PC-9 (cell line): ENCODE data around the gene YIPF7. TPM values are rescaled to one million over a fixed set of nuclear protein-coding genes. Genes with fewer than 3 reads are reported as not detected.

Source experiments
- BruUV-seq: library from RNA; stranded (reverse); fragments of 400-500 nt; replicated peaks from 2 replicates; lab custom pipeline; 2021; lab: Mats Ljungman, UMichigan
- CTCF ChIA-PET: fragments of 300-600 bp; sonication (Branson Sonifier 250); formaldehyde crosslinking; loops from one replicate; lab custom pipeline; 2022; ENCODE audit warnings: antibody characterized with exemption; lab: Charles Lee
- POLR2A ChIA-PET: fragments of 300-600 bp; sonication (Branson Sonifier 250); formaldehyde crosslinking; loops from one replicate; lab custom pipeline; 2022; ENCODE audit warnings: antibody characterized with exemption; ENCODE audit not compliant: unreplicated experiment; lab: Charles Lee
- DNase-seq, 2 experiments: peaks; one replicate each; pipeline versions ENCODE4 v3.0.0 to v3.0.0-alpha.2; 2015 to 2022; ENCODE audit warnings: mixed read lengths in 1 of 2
- H2AFZ ChIP-seq: fragments of 200-600 bp; sonication (generic); 2 replicates; pipeline ENCODE4 v1.8.1; 2017; ENCODE audit warnings: antibody characterized with exemption
- H3F3A ChIP-seq: fragments of 200-600 bp; sonication (generic); 2 replicates; pipeline ENCODE4 v1.8.1; 2017; ENCODE audit warnings: antibody characterized with exemption, mild to moderate bottlenecking, low read depth; ENCODE audit not compliant: insufficient read depth
- H3K27ac ChIP-seq: fragments of 200-600 bp; sonication (generic); 2 replicates; pipeline ENCODE4 v1.6.1; 2016; ENCODE audit warnings: mixed run types
- H3K27me3 ChIP-seq: fragments of 200-600 bp; sonication (generic); 2 replicates; pipeline ENCODE4 v1.6.1; 2016; ENCODE audit warnings: low read depth, mixed run types; ENCODE audit not compliant: insufficient read depth
- H3K36me3 ChIP-seq: fragments of 200-600 bp; sonication (generic); 2 replicates; pipeline ENCODE4 v1.6.1; 2016; ENCODE audit warnings: low read depth, mixed run types
- H3K4me1 ChIP-seq: fragments of 200-600 bp; sonication (generic); replicated peaks from 2 replicates; pipeline ENCODE4 v1.6.1; 2016; ENCODE audit warnings: mixed run types; ENCODE audit not compliant: insufficient read depth
- H3K4me2 ChIP-seq: fragments of 200-600 bp; sonication (generic); 2 replicates; pipeline ENCODE4 v1.6.1; 2017; ENCODE audit warnings: mixed run types
- H3K4me3 ChIP-seq: fragments of 200-600 bp; sonication (generic); 2 replicates; pipeline ENCODE4 v1.6.1; 2016; ENCODE audit warnings: mixed run types
- H3K79me2 ChIP-seq: fragments of 200-600 bp; sonication (generic); 2 replicates; pipeline ENCODE4 v1.6.1; 2017; ENCODE audit warnings: low read depth, mixed run types
- H3K9me2 ChIP-seq: fragments of 200-600 bp; sonication (generic); 2 replicates; pipeline ENCODE4 v1.8.1; 2017; ENCODE audit warnings: mild to moderate bottlenecking; ENCODE audit not compliant: insufficient read depth
- H3K9me3 ChIP-seq: fragments of 200-600 bp; sonication (generic); 2 replicates; pipeline ENCODE4 v1.8.1; 2016; ENCODE audit warnings: low read depth; ENCODE audit not compliant: insufficient read depth
- H4K20me1 ChIP-seq: fragments of 200-600 bp; sonication (generic); 2 replicates; pipeline ENCODE4 v1.8.1; 2017; ENCODE audit not compliant: insufficient read depth
- EZH2 ChIP-seq: fragments of 200-600 bp; sonication (generic); IDR thresholded peaks from 2 replicates; pipeline ENCODE4 v1.8.0; 2017; ENCODE audit warnings: antibody characterized with exemption, low read depth
- intact Hi-C: fragments of 100-400 bp; cut with micrococcal nuclease; formaldehyde crosslinking; loops from one replicate; pipeline ENCODE4 v1.10.0; 2022; ENCODE audit not compliant: unreplicated experiment
- total RNA-seq: library from RNA; stranded (reverse); gene quantifications from 2 replicates; pipeline ENCODE4 v1.2.3, GENCODE V29; 2021
- TF ChIP-seq, protein P1 (sequence below): fragments of 200-600 bp; sonication (generic); conservative IDR thresholded peaks from 2 replicates; pipeline ENCODE4 v1.6.1; 2017; ENCODE audit warnings: mixed run types, antibody characterized with exemption, mild to moderate bottlenecking, moderate library complexity

Gene YIPF7
- total RNA-seq, 1 experiment from 2014 or later: not detected

GRCh38 chr4:44660396-44660795 lies 9.0 kb upstream of the YIPF7 start:
- CTCF ChIA-PET: no interaction called here
- H2AFZ ChIP-seq: no peak overlapping the region
- no peaks in the 10 kb centered on the region for H3K9me2 ChIP-seq
- no peaks in the 10 kb centered on the region for H3K4me1 ChIP-seq
- 0 out of 2 replicates have a peak, but pooled peaks cover 3% of the 10 kb centered on the region for H4K20me1 ChIP-seq
- no peaks in the 10 kb centered on the region for H3K9me3 ChIP-seq
- no peak overlapping the region for H3K27ac ChIP-seq
- intact Hi-C loops: loop anchor here (10.0 kb wide), 1 partner anchor 1614 kb away; no protein-coding TSS in a partner anchor
- DNase-seq: no peak
- TF ChIP-seq EZH2: no peak
- TF ChIP-seq, protein P1, sequence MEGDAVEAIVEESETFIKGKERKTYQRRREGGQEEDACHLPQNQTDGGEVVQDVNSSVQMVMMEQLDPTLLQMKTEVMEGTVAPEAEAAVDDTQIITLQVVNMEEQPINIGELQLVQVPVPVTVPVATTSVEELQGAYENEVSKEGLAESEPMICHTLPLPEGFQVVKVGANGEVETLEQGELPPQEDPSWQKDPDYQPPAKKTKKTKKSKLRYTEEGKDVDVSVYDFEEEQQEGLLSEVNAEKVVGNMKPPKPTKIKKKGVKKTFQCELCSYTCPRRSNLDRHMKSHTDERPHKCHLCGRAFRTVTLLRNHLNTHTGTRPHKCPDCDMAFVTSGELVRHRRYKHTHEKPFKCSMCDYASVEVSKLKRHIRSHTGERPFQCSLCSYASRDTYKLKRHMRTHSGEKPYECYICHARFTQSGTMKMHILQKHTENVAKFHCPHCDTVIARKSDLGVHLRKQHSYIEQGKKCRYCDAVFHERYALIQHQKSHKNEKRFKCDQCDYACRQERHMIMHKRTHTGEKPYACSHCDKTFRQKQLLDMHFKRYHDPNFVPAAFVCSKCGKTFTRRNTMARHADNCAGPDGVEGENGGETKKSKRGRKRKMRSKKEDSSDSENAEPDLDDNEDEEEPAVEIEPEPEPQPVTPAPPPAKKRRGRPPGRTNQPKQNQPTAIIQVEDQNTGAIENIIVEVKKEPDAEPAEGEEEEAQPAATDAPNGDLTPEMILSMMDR: no peak
- H3K27me3 ChIP-seq: no peaks in the 10 kb centered on the region
- no TSS peak for BruUV-seq
- POLR2A ChIA-PET: interaction anchor here (0.6 kb wide), 1 partner anchor 1522 kb away, joined by 4 read pairs; no protein-coding TSS in a partner anchor
- no peaks in the 10 kb centered on the region for H3K36me3 ChIP-seq
- no peaks in the 10 kb centered on the region for H3F3A ChIP-seq
- no peaks in the 10 kb centered on the region for H3K79me2 ChIP-seq
- H3K4me2 ChIP-seq: no peak overlapping the region
- H3K4me3 ChIP-seq: no peak overlapping the region

DNA sequence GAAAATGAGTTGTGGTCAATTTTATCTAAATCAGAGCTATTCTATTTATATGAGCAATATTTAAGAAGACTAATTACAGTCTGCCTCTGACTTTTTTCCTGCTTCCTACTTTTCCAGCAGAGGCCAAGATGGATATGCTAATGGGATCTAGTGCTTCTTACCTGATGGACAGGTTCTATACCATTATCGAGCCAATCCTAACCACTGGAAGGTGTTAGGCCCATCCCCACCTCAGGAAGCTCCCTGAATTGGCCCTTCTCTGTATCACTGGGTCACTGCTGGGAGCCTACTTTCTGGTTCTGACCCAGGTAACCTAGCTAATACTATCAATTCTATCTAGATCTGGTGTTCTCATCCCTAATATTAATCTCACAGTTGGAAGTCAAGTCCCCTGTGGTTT lies 577 bp upstream of the YIPF7 start:
- no TSS peak for BruUV-seq
- ChIA-PET CTCF (no interaction called here), POLR2A (no interaction called here)
- Histone ChIP-seq H3K36me3 (no peaks in the 10 kb centered on the region), H3K9me3 (no peaks in the 10 kb centered on the region), H2AFZ (no peak overlapping the region), H3F3A (no peaks in the 10 kb centered on the region), H3K4me1 (no peaks in the 10 kb centered on the region), H3K9me2 (no peaks in the 10 kb centered on the region; the same call in 1 of the 2 replicates), H4K20me1 (no peaks in the 10 kb centered on the region), H3K27ac (no peak overlapping the region), H3K4me3 (no peak overlapping the region), H3K79me2 (no peaks in the 10 kb centered on the region), H3K4me2 (no peak overlapping the region), H3K27me3 (no peaks in the 10 kb centered on the region)
- DNase-seq: no peak
- TF ChIP-seq, protein P1: no peak
- TF ChIP-seq EZH2: no peak
- intact Hi-C loops: no loop called here

GRCh38 chr4:44646151-44646550 lies 5.3 kb downstream of the YIPF7 start:
- CTCF ChIA-PET: no interaction called here
- POLR2A ChIA-PET: no interaction called here
- no peaks in the 10 kb centered on the region; the same call in 1 of the 2 replicates for H3K9me2 ChIP-seq
- no peaks in the 10 kb centered on the region for H3K4me1 ChIP-seq
- no peaks in the 10 kb centered on the region for H3K27me3 ChIP-seq
- no peaks in the 10 kb centered on the region for H3K36me3 ChIP-seq
- H3K79me2 ChIP-seq: no peaks in the 10 kb centered on the region
- DNase-seq: no peak
- H2AFZ ChIP-seq: no peak overlapping the region
- TF ChIP-seq EZH2: no peak
- TF ChIP-seq, protein P1: no peak
- H4K20me1 ChIP-seq: no peaks in the 10 kb centered on the region
- no peak overlapping the region for H3K4me3 ChIP-seq
- intact Hi-C loops: no loop called here
- no peak overlapping the region for H3K4me2 ChIP-seq
- no TSS peak for BruUV-seq
- no peak overlapping the region for H3K27ac ChIP-seq
- H3F3A ChIP-seq: no peaks in the 10 kb centered on the region
- no peaks in the 10 kb centered on the region; the same call in 1 of the 2 replicates for H3K9me3 ChIP-seq
